Measurements from ENCODE around the gene NUP210L.

DNA sequence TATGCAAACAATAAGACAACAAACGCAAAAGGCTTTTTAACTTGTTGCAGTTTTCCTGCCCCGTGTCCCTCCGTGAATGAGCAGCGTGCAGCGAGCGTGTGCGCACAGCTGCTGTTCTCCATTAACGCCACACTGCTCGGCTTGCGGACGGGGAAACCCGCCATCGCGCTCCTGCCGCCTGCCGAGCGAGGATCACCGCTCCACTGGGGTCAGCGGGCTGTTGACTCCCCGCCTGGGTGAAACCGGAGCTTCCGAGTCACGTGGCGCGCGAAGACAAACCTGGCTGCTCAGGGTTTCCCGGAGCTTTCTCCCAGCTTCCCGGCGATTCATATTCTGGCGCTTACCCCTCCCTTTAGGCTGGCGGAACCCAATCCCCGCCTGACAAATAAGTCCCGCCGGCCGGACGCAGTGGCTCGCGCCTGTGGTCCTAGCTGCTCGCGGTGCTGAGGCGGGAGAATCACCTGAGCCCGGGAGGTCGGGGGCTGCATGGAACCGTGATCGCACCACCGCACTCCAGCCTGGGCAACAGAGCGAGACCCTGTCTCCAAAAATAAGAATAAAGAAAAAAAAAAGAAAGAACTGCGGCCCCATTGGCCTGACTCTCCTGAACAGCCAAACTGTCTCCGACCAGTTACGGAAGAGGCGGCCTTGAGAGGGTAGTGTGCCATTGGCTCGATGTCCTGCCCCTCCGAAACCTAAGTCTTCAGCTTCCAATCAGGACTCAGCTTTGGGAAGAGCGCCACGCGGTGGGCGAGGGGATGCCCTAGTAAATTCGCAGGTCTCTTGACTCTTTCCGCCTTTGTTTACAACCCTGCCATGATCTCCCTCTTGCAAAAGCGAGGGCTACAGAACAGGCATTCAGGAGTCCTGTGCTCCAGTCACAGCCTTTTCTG, 187.5 kb downstream of the NUP210L start, which contains the start of gene CREB3L4:
- TF ChIP-seq, protein P1, sequence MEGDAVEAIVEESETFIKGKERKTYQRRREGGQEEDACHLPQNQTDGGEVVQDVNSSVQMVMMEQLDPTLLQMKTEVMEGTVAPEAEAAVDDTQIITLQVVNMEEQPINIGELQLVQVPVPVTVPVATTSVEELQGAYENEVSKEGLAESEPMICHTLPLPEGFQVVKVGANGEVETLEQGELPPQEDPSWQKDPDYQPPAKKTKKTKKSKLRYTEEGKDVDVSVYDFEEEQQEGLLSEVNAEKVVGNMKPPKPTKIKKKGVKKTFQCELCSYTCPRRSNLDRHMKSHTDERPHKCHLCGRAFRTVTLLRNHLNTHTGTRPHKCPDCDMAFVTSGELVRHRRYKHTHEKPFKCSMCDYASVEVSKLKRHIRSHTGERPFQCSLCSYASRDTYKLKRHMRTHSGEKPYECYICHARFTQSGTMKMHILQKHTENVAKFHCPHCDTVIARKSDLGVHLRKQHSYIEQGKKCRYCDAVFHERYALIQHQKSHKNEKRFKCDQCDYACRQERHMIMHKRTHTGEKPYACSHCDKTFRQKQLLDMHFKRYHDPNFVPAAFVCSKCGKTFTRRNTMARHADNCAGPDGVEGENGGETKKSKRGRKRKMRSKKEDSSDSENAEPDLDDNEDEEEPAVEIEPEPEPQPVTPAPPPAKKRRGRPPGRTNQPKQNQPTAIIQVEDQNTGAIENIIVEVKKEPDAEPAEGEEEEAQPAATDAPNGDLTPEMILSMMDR (IDR thresholded peaks at IDR 0.05; ENCODE audit: extremely low read depth in 1 of 2, insufficient read depth in 1 of 2, low read depth in 1 of 2, low read length in 2 of 2): peak in 1 of 2 donors; percentile 51
- TF ChIP-seq POLR2AphosphoS5 (IDR thresholded peaks at IDR 0.05; ENCODE audit: insufficient read depth, low read depth, low read length): peak; percentile 58
- no peak for TF ChIP-seq EZH2 (IDR thresholded peaks at IDR 0.05; ENCODE audit: borderline replicate concordance, low read depth, low read length, severe bottlenecking)

Measured in endothelial cell of umbilical vein (primary cell).